Panc1 (cell line): ENCODE results near the gene HOXD9.

Experiments used
- CTCF ChIP-seq: fragments of 450-650 bp; IDR thresholded peaks from 2 replicates; pipeline ENCODE4 v1.5.1; 2017; ENCODE audit warnings: mild to moderate bottlenecking
- POLR2AphosphoS5 ChIP-seq: IDR thresholded peaks from 2 replicates; pipeline ENCODE4 v1.6.1; 2012; ENCODE audit warnings: mild to moderate bottlenecking, low read depth, low read length, moderate library complexity
- TCF7L2 ChIP-seq: IDR thresholded peaks from 2 replicates; pipeline ENCODE4 v1.6.1; 2011; ENCODE audit warnings: mild to moderate bottlenecking, low read depth, low read length, inconsistent platforms
- TF ChIP-seq, protein P1 (sequence below), 2 experiments: IDR thresholded peaks; 2 replicates each; pipeline ENCODE4 v1.6.1; 2011 to 2012; ENCODE audit warnings: low read depth in 2 of 2, control low read depth in 1 of 2, low read length in 1 of 2, mild to moderate bottlenecking in 1 of 2, moderate library complexity in 1 of 2; ENCODE audit not compliant: insufficient read depth in 1 of 2

DNA sequence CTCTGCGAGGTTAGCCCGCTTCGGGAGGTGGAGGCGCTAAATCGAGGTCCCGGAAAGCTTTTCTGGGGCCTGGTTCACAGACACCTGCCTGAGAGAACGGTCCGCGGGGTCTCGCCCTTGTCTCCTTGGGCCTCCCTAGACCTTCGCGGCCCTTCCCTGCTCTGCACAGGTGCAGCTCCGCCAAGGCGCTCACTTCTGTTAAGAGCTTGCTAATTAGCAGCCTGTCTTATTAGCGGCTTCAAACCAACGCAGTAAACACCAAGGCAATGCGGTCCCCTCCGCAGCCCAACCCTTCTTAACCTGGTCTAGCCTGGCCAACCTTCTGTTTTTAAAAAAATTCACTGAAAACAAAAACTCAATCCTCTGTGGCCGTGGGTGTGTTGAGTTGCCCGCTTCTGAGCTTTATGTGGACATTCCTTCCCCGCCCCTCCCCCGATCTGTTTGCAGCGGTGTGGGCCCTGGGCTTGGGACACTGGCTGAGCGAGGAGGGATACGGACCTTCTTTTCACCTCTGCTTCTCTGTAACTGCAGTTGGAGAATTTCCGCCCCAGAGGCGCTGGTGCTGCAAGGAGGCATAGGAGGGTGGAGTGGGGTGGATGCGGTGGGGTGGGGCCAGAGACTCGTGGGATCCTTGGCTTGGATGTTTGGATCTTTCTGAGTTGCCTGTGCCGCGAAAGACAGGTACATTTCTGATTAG lies 25.4 kb downstream of the HOXD9 start:
- TF ChIP-seq, protein P1, sequence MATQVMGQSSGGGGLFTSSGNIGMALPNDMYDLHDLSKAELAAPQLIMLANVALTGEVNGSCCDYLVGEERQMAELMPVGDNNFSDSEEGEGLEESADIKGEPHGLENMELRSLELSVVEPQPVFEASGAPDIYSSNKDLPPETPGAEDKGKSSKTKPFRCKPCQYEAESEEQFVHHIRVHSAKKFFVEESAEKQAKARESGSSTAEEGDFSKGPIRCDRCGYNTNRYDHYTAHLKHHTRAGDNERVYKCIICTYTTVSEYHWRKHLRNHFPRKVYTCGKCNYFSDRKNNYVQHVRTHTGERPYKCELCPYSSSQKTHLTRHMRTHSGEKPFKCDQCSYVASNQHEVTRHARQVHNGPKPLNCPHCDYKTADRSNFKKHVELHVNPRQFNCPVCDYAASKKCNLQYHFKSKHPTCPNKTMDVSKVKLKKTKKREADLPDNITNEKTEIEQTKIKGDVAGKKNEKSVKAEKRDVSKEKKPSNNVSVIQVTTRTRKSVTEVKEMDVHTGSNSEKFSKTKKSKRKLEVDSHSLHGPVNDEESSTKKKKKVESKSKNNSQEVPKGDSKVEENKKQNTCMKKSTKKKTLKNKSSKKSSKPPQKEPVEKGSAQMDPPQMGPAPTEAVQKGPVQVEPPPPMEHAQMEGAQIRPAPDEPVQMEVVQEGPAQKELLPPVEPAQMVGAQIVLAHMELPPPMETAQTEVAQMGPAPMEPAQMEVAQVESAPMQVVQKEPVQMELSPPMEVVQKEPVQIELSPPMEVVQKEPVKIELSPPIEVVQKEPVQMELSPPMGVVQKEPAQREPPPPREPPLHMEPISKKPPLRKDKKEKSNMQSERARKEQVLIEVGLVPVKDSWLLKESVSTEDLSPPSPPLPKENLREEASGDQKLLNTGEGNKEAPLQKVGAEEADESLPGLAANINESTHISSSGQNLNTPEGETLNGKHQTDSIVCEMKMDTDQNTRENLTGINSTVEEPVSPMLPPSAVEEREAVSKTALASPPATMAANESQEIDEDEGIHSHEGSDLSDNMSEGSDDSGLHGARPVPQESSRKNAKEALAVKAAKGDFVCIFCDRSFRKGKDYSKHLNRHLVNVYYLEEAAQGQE (IDR thresholded peaks at IDR 0.05; ENCODE audit: insufficient read depth in 1 of 2, low read depth in 2 of 2, low read length in 1 of 2): no peak
- TF ChIP-seq CTCF (no peak), POLR2AphosphoS5 (no peak), TCF7L2 (no peak)
